GM18519 (cell line): ENCODE measurements around the gene IFITM2.
"Not testable (repeated sequence)": the region's sequence is repeated elsewhere in the genome, so short reads cannot be mapped to it uniquely, and the experiment has no call there.

Source experiments
- ATAC-seq: cut with Tn5 transposase; IDR thresholded peaks from one replicate; pipeline ENCODE4 v1.9.1; 2021; ENCODE audit warnings: mild to moderate bottlenecking, moderate library complexity; ENCODE audit not compliant: unreplicated experiment, low FRiP score

The IFITM2 gene

DNA sequence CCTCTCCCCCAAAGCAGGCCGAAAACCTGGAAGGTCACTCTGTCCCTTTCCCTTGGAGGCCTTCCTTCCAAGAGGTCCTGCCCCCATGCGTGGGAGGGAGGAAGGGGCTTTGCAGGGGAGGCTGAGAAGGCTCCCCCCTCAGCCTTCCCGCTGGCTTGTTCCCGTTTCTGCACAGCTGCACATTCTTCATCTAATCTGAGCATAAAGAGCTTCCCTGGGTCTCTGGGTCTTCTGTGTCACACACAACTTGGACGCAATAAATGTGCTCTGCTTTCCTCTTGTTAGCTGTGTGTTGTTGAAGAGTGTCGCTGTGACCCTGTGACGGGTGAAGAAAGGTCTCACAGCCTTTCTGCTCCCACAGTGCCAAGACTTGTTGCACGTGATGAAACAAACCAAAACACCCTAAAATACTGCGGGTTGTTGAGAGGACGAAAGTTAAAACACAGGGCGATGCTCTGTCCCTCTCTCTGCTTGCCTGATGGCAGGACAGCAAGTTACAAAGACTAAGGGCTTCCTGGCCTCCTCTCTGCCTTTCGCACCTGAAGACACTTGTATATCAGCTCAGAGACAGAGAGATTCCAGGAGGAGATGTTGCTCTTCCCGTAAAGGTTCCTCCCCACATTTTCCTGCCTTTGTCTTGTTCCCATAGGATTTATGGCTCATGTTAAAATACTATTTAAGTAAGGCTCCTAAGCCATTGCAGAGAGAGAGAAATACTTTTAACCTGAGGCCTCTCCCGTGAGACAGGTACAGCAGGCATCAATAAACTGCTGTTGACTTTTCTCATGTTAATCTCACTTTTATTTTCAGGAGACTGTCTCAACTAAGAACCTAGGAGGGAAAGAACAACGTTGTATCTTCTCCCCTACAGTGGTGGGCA is 28.4 kb downstream of the IFITM2 start:
- ATAC-seq = no peak

DNA sequence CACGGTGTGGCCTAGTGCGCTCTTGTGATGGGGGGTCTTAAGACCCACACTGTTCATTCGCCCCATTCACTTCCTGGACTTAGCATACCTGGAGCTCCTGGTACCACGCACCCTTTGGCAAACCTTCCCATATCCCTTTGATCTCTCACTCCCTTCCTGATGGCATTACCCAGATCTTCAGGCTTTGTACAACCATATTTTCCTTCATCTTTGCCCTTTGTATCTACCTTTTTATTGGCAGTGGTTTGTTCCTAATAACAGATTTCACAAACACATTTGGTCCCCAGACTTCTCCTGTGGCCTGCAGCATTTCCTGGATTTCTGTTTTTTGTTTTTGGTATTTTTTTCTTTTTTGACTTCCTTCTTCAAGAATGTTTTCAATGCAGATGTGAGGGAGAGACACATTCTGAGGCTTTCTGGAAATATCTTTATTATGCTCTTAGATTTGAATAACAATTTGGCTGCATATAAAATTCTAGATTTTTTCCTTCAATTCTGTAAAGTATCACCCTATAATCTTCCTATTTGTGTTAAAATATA is 29.1 kb downstream of the IFITM2 start:
- no peak for ATAC-seq

- ATAC-seq = no peak
Measured at GRCh38 chr11:337711-338110, 30.1 kb downstream of the IFITM2 start.

DNA sequence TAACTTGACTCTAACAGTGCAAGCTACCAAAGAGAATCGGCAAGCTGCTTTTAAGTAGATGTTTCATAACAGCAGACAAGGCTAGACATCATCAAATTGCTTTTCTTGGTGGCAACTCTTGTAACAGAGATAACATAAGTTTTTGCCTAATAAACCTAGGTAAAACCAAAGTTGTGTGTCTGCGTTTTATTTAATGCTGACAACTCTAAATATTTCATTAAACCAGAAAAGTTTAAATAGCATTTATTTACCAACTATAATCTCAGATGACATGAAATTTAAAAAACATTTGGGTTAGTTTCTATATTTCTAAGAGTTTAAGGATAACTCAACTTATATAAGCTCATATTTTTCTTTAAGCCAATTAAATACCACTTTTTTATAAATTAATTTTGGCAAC is 32.3 kb downstream of the IFITM2 start:
- ATAC-seq = no peak

DNA sequence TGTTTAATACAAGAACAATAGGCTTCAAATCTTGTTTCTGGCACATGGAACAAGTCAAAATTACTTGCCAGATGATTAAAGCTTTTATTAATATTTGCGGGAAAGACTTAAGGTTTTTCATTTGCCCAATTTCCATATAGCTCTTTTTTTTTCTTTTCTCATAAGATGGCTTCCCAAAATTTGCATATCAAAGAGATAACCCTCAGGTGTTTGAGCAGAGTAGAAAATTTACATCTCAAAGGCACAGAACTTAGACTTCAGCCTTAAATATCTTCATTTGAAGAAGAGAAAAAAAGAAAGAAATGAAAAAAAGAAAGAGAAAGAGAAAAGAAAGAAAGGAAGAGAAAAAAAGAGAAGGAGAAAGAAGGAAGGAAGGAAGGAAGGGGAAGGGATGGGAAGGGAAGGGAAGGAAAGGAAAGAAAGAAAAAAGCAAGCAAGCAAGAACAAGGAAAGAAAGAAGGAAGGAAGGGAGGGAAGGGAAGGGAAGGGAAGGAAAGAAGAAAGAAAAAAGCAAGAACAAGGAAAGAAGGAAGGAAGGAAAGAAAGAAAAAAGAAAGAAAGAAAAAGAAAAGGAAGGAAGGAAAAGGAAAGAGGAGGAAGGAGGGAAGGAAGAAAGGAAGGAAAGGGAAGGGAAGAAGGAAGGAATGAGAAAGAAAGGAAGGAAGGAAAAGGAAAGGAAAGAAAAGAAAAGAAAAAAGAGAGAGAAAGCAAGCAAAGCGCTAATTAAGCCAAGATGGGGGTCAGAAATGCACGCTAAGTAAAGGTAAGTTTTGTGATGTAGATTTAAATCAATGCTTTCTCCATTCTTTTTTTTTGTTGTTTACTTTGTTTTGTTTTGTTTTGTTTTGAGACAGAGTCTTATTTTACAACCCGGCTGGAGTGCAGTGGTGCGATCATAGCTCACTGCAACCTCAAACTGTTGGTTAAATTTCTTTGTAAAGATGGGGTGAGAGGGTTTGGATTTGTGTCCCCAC is 33.2 kb downstream of the IFITM2 start:
- ATAC-seq = no peak

DNA sequence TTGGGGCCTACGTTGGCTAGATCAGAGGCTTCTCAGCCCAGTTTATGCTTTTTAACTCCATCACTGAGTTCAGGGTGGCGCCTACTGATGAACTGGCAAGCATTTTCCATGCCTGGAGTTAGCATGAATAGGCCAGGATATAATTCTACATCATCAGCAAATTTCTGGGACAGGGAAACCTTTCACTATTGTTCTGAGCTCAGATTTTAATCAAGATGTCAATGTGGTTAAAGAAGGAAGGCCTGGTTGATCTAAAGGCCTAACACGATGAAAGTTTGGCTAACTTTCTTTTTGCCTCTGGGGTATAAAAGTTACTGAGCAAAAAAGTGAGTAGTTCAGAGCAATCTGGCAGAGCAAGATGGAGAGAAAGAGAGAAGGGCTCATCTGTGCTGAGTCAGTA is 34.7 kb downstream of the IFITM2 start:
- no peak for ATAC-seq

GRCh38 chr11:344836-345578 is 37.4 kb downstream of the IFITM2 start:
- ATAC-seq = no peak

DNA sequence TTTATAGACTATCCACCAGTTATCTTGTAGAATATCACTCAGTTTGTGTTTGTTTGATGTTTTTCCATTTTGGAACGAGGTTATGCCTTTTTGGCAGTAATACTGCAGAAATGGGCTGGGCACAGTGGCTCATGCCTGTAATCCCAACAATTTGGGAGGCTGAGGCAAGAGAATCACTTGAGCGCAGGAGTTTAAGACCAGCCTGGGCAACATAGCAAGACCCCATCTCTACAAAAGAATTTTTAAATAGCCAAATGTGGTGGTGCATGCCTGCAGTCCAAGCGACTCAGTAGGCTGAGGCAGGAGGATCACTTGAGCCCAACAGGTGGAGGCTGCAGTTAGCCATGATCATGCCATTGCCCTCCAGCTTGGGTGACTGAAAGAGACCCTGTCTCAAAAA is 38.9 kb downstream of the IFITM2 start:
- no peak for ATAC-seq

DNA sequence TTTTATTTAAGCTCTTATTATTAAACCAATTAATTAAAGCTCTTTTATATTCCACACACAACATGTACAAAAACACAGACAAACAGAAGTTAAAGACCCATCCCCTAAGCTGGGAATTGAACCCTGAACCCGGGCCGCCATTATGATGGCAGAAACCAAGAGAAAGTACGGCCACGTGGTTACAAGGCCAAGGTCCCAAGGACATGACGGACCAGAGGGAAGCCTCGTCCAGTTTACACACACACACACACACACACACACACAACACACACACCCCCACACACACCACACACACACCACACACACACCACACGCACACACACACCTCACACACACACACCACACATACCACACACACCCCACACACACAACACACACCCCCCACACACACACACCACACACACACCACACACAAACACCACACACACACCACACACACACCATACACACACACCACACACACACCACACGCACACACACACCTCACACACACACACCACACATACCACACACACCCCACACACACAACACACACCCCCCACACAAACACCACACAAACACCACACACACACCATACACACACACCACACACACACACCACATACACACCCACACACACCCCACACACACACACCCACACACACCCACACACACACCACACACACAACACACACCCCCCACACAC is 41.8 kb downstream of the IFITM2 start:
- ATAC-seq = not testable (repeated sequence)

GRCh38 chr11:350033-350722 is 42.6 kb downstream of the IFITM2 start:
- not testable (repeated sequence) for ATAC-seq

GRCh38 chr11:350723-351255 is 43.2 kb downstream of the IFITM2 start:
- ATAC-seq = no peak

DNA sequence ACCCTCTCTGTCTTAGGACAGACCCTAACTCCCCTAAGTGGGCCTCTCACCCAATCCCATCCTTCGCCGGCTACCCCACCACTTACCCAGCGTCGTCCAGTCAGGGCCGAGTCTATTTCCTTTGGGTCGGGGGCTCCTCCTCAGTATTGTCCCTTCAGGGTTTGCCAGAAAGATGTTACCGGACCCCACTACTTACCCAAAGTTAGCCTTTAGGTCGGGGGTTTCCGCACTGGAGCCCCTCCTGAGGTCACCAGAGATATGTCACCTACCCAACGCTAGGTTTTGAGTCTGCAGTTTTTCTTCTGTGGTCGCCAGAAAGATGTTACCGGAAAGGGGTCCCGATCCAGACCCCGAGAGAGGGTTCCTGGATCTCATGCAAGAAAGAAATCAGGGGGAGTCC is 43.8 kb downstream of the IFITM2 start:
- ATAC-seq = no peak

- ATAC-seq = no peak
Measured at GRCh38 chr11:352456-353031, 44.9 kb downstream of the IFITM2 start.

GRCh38 chr11:353179-353873 is 45.7 kb downstream of the IFITM2 start:
- no peak for ATAC-seq

DNA sequence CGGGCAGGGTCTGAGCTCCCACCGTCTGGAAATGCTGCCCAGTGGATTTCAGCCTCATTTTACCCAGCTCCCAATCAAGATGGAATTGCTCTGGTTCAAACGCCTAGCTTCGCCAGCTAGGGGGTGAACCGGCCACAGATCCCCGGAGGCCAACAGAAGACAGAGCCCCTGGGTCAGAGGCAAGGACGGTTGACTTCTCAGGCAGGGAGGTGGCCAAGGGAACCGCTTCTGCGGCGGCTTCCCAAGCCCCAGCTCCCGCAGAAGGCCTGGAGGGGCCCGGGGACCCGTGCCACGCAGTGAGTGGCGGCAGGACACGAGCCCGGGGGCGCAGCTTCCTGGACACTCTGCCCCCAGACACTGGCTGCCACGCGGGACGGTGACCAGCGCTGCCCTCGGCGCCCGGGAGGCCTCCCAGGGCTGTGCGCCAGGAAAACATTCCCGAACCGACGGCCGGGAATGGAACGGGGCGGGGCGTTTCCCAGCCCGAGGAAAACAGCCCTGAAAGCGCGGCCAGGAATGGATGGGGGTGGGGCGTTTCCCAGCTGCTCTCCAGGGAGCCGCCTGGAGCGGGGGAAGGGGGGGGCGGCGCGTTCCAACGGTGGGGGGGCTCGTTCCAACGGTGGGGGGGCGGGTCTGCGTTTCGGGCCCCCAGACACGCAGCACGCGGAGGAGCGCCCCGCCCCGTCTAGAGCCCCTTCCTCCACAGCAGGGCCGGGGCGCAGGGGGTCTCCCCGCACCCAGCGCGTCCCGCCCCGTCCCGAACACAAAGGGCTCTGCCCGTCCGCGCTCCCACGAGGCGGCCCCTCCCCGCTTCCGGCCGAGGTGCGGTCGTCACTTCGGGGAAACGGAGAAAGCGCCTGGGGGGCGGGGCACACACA is 48.2 kb downstream of the IFITM2 start:
- ATAC-seq = no peak

GRCh38 chr11:356610-357009 is 49.0 kb downstream of the IFITM2 start:
- ATAC-seq = no peak

DNA sequence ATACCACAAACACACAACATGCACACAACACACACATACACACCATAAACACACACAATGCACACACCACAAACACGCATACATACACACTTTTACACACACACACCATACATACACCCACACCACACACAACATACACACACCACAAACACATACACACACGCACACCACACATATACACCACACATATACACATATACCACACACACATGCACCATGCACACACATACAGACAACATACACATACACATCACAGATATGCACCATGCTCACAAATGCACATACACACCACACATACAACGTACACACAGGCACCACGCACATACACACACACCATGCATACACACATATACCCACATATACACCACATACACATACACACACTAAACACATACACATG is 50.0 kb downstream of the IFITM2 start:
- ATAC-seq = no peak
